BJ (cell line): ENCODE data around the gene B4GALT1. TPM values are rescaled to one million over a fixed set of nuclear protein-coding genes. Genes with fewer than 3 reads are reported as not detected.

Experiments used
- CTCF ChIA-PET: fragments of 350-600 bp; formaldehyde crosslinking; extraction: SDS; loops from one replicate; lab custom pipeline; 2021; ENCODE audit warnings: antibody characterized with exemption, inconsistent platforms; lab: Yijun Ruan, JAX
- POLR2A ChIA-PET: fragments of 300-600 bp; sonication (Branson Sonifier 250); formaldehyde crosslinking; extraction: SDS; loops from one replicate; lab custom pipeline; 2021; ENCODE audit warnings: antibody characterized with exemption; lab: Charles Lee
- DNase-seq: peaks from one replicate; pipeline ENCODE4 v3.0.0-alpha.2; 2011; ENCODE audit warnings: low read depth
- H3K27me3 ChIP-seq: 2 replicates; pipeline ENCODE4 v1.6.0; 2011; ENCODE audit warnings: low read length; ENCODE audit not compliant: control insufficient read depth, insufficient read depth
- H3K36me3 ChIP-seq: 2 replicates; pipeline ENCODE4 v1.5.1; 2011; ENCODE audit warnings: low read length; ENCODE audit not compliant: control insufficient read depth, insufficient read depth
- H3K4me3 ChIP-seq: 2 replicates; pipeline ENCODE4 v1.5.1; 2011; ENCODE audit warnings: low read depth, mild to moderate bottlenecking, control low read depth, low read length
- CTCF ChIP-seq: IDR thresholded peaks from 2 replicates; pipeline ENCODE4 v1.5.1; 2011; ENCODE audit warnings: low read depth, mild to moderate bottlenecking, control low read depth, inconsistent platforms, low read length, moderate library complexity; ENCODE audit not compliant: insufficient read depth
- polyA plus RNA-seq: library from polyadenylated mRNA; depleted of rRNA; stranded (reverse); fragments of >200 nt; gene quantifications from 2 replicates; pipeline ENCODE4 v1.2.3, GENCODE V29; 2011

Gene B4GALT1
- polyA plus RNA-seq, 1 experiment = 85.6 TPM

- no peak overlapping the region for H3K4me3 ChIP-seq
- no peak for DNase-seq
- TF ChIP-seq CTCF = no peak
- H3K27me3 ChIP-seq = no peaks in the 10 kb centered on the region
- CTCF ChIA-PET = no interaction called here
- POLR2A ChIA-PET = no interaction called here
- H3K36me3 ChIP-seq = peaks cover 18% of the 10 kb centered on the region
Measured at GRCh38 chr9:33124046-33124445, 43.1 kb downstream of the B4GALT1 start.

DNA sequence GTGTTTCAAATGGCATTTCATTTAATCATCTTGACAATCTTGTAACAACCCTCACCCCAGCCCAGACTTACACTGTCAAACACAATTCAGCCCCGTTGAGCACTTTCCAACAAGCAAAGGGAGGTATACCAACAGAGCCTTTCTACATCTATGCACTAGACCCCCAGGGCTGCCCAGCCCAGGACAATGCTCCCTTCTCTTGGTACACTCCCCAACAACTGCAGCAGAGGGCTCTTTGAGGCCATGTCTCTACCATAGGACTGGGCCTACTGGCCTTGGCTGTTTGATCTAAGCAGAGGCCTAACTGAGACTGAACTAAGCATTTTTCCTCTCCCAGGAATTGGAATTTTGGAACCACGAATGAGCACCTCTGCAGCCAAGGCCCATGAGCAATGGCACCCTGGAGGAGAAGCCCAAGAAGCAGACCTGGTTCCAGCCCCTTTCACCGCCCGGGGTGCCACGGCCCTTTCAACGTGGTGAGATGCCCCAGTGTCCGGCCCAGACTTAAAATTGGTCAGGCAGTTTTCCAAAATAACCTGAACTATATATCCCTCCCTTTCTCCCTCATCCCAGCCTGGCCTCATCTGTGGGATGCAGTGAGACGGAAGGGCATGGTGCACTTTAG, 43.6 kb downstream of the B4GALT1 start:
- ChIA-PET CTCF (no interaction called here), POLR2A (no interaction called here)
- peaks cover 15% of the 10 kb centered on the region for H3K36me3 ChIP-seq
- no peak for TF ChIP-seq CTCF
- DNase-seq = no peak
- H3K27me3 ChIP-seq = no peaks in the 10 kb centered on the region
- H3K4me3 ChIP-seq = no peak overlapping the region

DNA sequence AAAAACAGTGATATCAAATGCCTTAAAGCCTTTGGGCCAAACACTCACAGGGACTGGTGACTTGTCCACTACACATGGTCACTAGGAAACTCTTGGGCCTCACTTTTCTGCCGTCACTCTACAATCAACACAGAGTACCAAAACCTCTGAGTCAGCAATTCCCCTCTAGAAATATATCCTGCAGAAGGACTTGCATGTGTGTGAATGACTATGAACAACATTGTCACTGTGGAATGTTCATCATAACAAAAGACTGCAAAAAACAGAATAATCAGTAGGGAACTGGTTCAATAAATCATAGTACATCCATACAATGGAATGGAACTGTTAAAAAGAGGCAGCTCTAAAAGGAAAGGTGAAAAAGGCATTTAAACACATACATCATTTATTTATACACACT, 46.5 kb downstream of the B4GALT1 start:
- Histone ChIP-seq H3K27me3 (no peaks in the 10 kb centered on the region), H3K36me3 (peaks cover 10% of the 10 kb centered on the region), H3K4me3 (no peak overlapping the region)
- ChIA-PET CTCF (interaction anchor here (1.8 to 1.9 kb wide), 2 partner anchors 50 to 106 kb away, joined by 4 to 5 read pairs; no protein-coding TSS in a partner anchor), POLR2A (no interaction called here)
- no peak for TF ChIP-seq CTCF
- no peak for DNase-seq

DNA sequence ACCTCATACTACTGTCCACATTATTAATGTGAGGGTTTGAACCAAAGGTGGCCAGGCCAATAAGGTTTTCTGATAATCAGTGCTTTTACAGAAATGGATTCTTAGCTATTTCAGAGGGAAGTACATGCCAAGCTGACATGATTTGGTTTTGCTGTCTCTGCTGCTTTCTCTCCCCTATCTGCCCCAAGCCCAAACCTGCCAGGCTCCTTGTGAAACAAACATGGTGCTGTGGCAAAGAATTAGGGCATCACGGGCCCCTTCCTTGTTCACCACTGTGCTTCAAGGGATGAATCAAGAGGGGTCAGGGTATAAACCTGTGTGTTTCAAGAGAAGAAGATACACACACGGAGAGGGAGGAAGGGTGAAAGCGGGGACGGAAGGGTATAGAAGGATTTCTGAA, 49.3 kb downstream of the B4GALT1 start:
- H3K4me3 ChIP-seq = no peak overlapping the region
- POLR2A ChIA-PET = no interaction called here
- peaks cover 18% of the 10 kb centered on the region for H3K36me3 ChIP-seq
- H3K27me3 ChIP-seq = no peaks in the 10 kb centered on the region
- CTCF ChIA-PET = interaction anchor here (1.0 to 1.9 kb wide), 3 partner anchors 8 to 45 kb away, joined by 3 to 5 read pairs (median 4); no protein-coding TSS in a partner anchor
- no peak for TF ChIP-seq CTCF
- no peak for DNase-seq

GRCh38 chr9:33117306-33117705, 49.8 kb downstream of the B4GALT1 start:
- DNase-seq = no peak
- ChIA-PET POLR2A (no interaction called here), CTCF (interaction anchor here (1.0 to 1.4 kb wide), 2 partner anchors 9 to 46 kb away, joined by 3 to 5 read pairs; no protein-coding TSS in a partner anchor)
- Histone ChIP-seq H3K4me3 (no peak overlapping the region), H3K27me3 (no peaks in the 10 kb centered on the region), H3K36me3 (peaks cover 18% of the 10 kb centered on the region)
- TF ChIP-seq CTCF = no peak
